ENCODE data around the gene SPDYE4. TPM values are rescaled to one million over a fixed set of nuclear protein-coding genes. Genes with fewer than 3 reads are reported as not detected.

Gene SPDYE4
- total RNA-seq, 1 donor from 2014 or later: not detected

- DNase-seq (ENCODE audit: low read depth in 2 of 2): no peak
These were observed 17.0 kb downstream of the SPDYE4 start for GRCh38 chr17:8741366-8741765.

- DNase-seq (ENCODE audit: low read depth in 2 of 2): no peak
These were observed 17.9 kb downstream of the SPDYE4 start for GRCh38 chr17:8740486-8740885.

- no peak for DNase-seq (ENCODE audit: low read depth in 2 of 2)
These were observed 19.2 kb downstream of the SPDYE4 start for GRCh38 chr17:8739097-8739496.

- DNase-seq (ENCODE audit: low read depth in 2 of 2): no peak
These were observed 21.6 kb downstream of the SPDYE4 start for GRCh38 chr17:8736796-8737195.

GRCh38 chr17:8736362-8736761 lies 22.0 kb downstream of the SPDYE4 start:
- no peak for DNase-seq (ENCODE audit: low read depth in 2 of 2)

- no peak for DNase-seq (ENCODE audit: low read depth in 2 of 2)
These were observed 22.9 kb downstream of the SPDYE4 start for GRCh38 chr17:8735336-8735939.

- no peak for DNase-seq (ENCODE audit: low read depth in 2 of 2)
These were observed 23.5 kb downstream of the SPDYE4 start for GRCh38 chr17:8734876-8735275.

GRCh38 chr17:8732406-8733085 lies 25.8 kb downstream of the SPDYE4 start:
- no peak for DNase-seq (ENCODE audit: low read depth in 2 of 2)

- DNase-seq (ENCODE audit: low read depth in 2 of 2): no peak
These were observed 28.5 kb downstream of the SPDYE4 start for GRCh38 chr17:8729860-8730259.

GRCh38 chr17:8729421-8729820 lies 28.9 kb downstream of the SPDYE4 start:
- DNase-seq (ENCODE audit: low read depth in 2 of 2): no peak

GRCh38 chr17:8728971-8729370 lies 29.4 kb downstream of the SPDYE4 start:
- DNase-seq (ENCODE audit: low read depth in 2 of 2): no peak

- DNase-seq (ENCODE audit: low read depth in 2 of 2): peak in 1 of 2 donors; percentile 26
These were observed 30.0 kb downstream of the SPDYE4 start for GRCh38 chr17:8728251-8728938.

GRCh38 chr17:8726941-8727555 lies 31.3 kb downstream of the SPDYE4 start:
- no peak for DNase-seq (ENCODE audit: low read depth in 2 of 2)

- DNase-seq (ENCODE audit: low read depth in 2 of 2): no peak
These were observed 32.2 kb downstream of the SPDYE4 start for GRCh38 chr17:8725881-8726876.

GRCh38 chr17:8724451-8724850 lies 33.9 kb downstream of the SPDYE4 start:
- DNase-seq (ENCODE audit: low read depth in 2 of 2): no peak

GRCh38 chr17:8720596-8720995 lies 37.8 kb downstream of the SPDYE4 start:
- DNase-seq (ENCODE audit: low read depth in 2 of 2): no peak

GRCh38 chr17:8719291-8720246 lies 38.8 kb downstream of the SPDYE4 start:
- no peak for DNase-seq (ENCODE audit: low read depth in 2 of 2)

GRCh38 chr17:8718001-8718563 lies 40.3 kb downstream of the SPDYE4 start:
- no peak for DNase-seq (ENCODE audit: low read depth in 2 of 2)

GRCh38 chr17:8713878-8714277 lies 44.5 kb downstream of the SPDYE4 start:
- DNase-seq (ENCODE audit: low read depth in 2 of 2): no peak

- no peak for DNase-seq (ENCODE audit: low read depth in 2 of 2)
These were observed 45.0 kb downstream of the SPDYE4 start for GRCh38 chr17:8713315-8713714.

All from lung microvascular endothelial cell (primary cell).